ENCODE measurements around the gene PLBD1. TPM values are rescaled to one million over a fixed set of nuclear protein-coding genes. Genes with fewer than 3 reads are reported as not detected.

Gene PLBD1
- total RNA-seq, 1 donor from 2014 or later: 15.2 TPM

DNA sequence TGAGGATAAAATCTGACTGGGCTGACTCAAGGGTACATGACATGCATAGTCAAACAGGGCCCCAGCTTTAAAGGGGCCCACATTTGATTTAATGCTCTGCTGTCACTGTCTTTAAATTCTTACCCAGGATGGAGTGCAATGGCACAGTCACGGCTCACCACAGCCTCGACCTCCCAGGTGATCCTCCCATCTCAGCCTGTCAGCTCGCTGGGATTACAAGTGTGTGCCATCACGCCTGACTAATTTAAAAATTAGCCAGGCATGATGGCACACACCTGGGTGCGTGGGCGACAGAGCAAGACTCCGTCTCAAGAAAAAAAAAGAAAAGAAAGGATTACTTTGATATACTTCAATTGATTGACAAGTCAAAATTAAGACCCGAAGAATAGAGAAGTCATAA is 9.2 kb upstream of the PLBD1 start:
- no peaks in the 10 kb centered on the region for H3K36me3 ChIP-seq
- no peak overlapping the region for H3K27ac ChIP-seq
- DNase-seq (ENCODE audit: low spot score in 2 of 2): no peak
- TF ChIP-seq, protein P1, sequence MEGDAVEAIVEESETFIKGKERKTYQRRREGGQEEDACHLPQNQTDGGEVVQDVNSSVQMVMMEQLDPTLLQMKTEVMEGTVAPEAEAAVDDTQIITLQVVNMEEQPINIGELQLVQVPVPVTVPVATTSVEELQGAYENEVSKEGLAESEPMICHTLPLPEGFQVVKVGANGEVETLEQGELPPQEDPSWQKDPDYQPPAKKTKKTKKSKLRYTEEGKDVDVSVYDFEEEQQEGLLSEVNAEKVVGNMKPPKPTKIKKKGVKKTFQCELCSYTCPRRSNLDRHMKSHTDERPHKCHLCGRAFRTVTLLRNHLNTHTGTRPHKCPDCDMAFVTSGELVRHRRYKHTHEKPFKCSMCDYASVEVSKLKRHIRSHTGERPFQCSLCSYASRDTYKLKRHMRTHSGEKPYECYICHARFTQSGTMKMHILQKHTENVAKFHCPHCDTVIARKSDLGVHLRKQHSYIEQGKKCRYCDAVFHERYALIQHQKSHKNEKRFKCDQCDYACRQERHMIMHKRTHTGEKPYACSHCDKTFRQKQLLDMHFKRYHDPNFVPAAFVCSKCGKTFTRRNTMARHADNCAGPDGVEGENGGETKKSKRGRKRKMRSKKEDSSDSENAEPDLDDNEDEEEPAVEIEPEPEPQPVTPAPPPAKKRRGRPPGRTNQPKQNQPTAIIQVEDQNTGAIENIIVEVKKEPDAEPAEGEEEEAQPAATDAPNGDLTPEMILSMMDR (IDR thresholded peaks at IDR 0.05): no peak
- H3K27me3 ChIP-seq: no peaks in the 10 kb centered on the region
- intact Hi-C loops (cut with DNase I): no loop called here
- H3K4me1 ChIP-seq: no peaks in the 10 kb centered on the region
- H3K9me3 ChIP-seq: peaks cover 0 to 20% of the 10 kb centered on the region in 2 donors
- H3K4me3 ChIP-seq: no peak overlapping the region

DNA sequence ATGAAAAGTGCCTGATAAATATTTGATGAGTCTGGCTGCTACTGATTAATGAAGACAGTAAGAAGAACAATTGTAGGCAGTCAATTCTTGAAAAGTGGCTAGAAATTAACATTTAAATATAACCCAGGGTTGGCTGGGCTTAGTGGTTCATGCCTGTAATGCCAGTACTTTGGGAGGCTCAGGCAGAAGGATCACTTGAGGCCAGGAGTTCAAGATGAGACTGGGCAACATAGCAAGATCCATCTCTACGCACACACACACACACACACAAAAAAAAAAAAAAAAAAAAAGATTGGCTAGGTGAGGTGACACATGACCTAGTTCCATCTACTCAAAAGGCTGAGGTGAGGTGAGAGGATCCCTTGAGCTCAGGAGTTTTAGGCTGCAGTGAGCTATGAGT is 7.9 kb upstream of the PLBD1 start:
- Histone ChIP-seq H3K27me3 (no peaks in the 10 kb centered on the region), H3K4me1 (no peaks in the 10 kb centered on the region), H3K36me3 (no peaks in the 10 kb centered on the region), H3K27ac (no peak overlapping the region), H3K4me3 (no peak overlapping the region), H3K9me3 (peaks cover 0 to 20% of the 10 kb centered on the region in 2 donors)
- TF ChIP-seq, protein P1 (IDR thresholded peaks at IDR 0.05): no peak
- no peak for DNase-seq (ENCODE audit: low spot score in 2 of 2)
- intact Hi-C loops (cut with DNase I): no loop called here

DNA sequence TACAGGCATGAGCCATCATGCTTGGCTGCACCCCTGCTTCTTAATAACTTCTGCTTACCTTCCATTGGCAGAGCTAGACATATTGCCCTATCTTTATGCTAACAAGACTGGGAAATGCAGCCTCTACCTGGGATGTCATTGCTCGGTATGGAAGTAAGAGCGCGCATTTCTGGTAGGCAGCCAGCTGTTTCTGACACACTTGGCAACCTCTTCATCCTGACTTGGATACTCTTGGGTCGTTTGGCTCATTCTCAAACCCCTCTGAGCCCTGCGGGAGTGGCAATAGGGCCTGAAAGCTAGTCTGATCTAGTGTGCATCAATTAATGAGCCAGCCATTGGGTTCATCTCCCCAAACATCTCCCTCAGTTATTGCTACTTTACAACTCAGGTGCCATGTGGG is 5.4 kb upstream of the PLBD1 start:
- Histone ChIP-seq H3K27ac (no peak overlapping the region), H3K9me3 (peaks cover 0 to 20% of the 10 kb centered on the region in 2 donors), H3K27me3 (no peaks in the 10 kb centered on the region), H3K36me3 (no peaks in the 10 kb centered on the region), H3K4me1 (no peaks in the 10 kb centered on the region), H3K4me3 (no peak overlapping the region)
- TF ChIP-seq, protein P1 (IDR thresholded peaks at IDR 0.05): no peak
- no peak for DNase-seq (ENCODE audit: low spot score in 2 of 2)
- intact Hi-C loops (cut with DNase I): no loop called here

DNA sequence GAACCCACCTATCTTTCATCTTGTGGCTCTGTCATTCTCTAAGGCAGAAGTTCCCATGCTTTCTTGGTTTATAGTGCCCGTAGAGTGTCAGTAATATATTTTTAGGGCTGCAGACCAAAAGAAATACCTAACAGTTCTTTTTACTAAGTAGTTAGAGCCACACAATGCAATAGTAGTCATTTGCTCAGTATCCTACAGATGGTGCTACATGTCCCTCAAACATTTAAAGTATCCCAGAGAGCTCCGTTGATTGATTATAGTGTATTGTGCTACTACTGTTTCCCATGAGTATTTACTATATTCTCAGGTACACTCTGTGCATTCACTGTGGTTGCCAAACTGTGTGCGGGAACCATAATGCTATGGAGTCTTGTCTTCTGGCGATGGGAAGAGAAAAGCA is 4.7 kb upstream of the PLBD1 start:
- DNase-seq (ENCODE audit: low spot score in 2 of 2): no peak
- Histone ChIP-seq H3K36me3 (no peaks in the 10 kb centered on the region), H3K4me3 (no peak overlapping the region), H3K4me1 (no peaks in the 10 kb centered on the region), H3K27me3 (no peaks in the 10 kb centered on the region), H3K27ac (no peak overlapping the region), H3K9me3 (peaks cover 0 to 20% of the 10 kb centered on the region in 2 donors)
- intact Hi-C loops (cut with DNase I): no loop called here
- TF ChIP-seq, protein P1 (IDR thresholded peaks at IDR 0.05): no peak

DNA sequence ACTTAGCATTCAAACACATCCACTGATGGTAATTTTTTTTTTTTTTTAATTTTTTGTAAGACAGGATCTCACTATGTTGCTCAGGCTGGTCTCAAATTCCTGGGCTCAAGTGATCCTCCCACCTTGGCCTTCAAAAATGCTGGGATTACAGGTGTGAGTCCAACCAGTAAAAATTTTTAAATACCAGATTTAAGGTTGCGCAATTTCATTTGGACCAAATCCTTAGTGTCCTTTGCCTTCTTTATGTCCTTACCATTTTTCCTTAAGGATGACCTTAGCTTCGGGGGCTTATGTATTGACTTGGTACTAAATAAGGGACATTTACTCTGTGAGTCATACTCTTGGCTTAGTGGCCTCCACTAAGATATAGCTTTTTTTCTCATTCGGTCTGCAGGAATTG is 4.1 kb upstream of the PLBD1 start:
- no peak for DNase-seq (ENCODE audit: low spot score in 2 of 2)
- no peaks in the 10 kb centered on the region for H3K27me3 ChIP-seq
- TF ChIP-seq, protein P1 (IDR thresholded peaks at IDR 0.05): no peak
- no peaks in the 10 kb centered on the region for H3K4me1 ChIP-seq
- no peaks in the 10 kb centered on the region for H3K36me3 ChIP-seq
- intact Hi-C loops (cut with DNase I): no loop called here
- H3K9me3 ChIP-seq: peaks cover 0 to 20% of the 10 kb centered on the region in 2 donors
- H3K27ac ChIP-seq: no peak overlapping the region
- no peak overlapping the region for H3K4me3 ChIP-seq

DNA sequence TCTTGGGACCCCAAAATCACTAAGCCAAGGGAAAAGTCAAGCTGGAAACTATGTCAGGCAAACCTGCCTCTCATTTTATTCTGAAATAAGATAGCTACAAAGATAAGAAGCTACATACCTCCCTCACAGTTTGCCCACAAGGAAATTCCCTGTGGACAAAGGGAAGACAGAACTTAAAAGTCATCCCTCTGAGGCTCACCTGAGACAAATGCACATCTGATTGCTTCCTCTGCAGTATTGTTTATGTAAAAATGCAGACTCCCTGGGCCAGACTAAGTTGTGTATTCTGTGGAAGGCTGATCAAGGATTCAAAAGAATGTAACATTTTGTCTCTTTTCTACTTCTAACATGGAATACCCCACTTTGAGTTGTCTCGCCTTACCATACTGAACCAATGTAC is 2.5 kb upstream of the PLBD1 start:
- no peak overlapping the region for H3K27ac ChIP-seq
- no peaks in the 10 kb centered on the region for H3K4me1 ChIP-seq
- H3K4me3 ChIP-seq: no peak overlapping the region
- intact Hi-C loops (cut with DNase I): no loop called here
- no peaks in the 10 kb centered on the region for H3K27me3 ChIP-seq
- no peaks in the 10 kb centered on the region for H3K36me3 ChIP-seq
- TF ChIP-seq, protein P1 (IDR thresholded peaks at IDR 0.05): no peak
- no peak for DNase-seq (ENCODE audit: low spot score in 2 of 2)
- H3K9me3 ChIP-seq: peaks cover 0 to 16% of the 10 kb centered on the region in 2 donors

Data from ascending aorta (tissue), 2 donors.